ENCODE results near the gene MYOCOS.
"Not testable (repeated sequence)": the region's sequence is repeated elsewhere in the genome, so short reads cannot be mapped to it uniquely, and the experiment has no call there.

Gene MYOCOS, protein sequence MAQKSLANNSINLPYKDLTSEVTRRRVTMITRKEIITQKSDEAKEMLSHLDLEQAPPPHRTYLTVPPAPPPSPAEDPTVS

DNA sequence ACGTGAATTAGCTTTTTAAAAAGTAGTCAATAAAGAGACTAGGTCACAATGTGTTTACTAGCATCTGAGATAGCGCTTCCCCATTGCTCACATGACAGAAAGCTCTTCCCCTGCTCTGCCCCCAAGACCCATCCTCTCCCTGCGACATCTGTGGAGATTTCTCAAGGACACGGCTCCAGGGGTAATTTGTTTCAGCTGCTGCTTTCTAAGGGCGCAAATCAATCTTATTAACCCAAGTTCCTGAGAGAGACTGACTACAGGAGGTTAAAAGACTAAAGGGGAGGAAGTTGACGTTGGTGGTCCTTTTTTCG lies at the start of gene MYOCOS:
MYOCOS (plus strand) TSS at position 92 of the 311 bp plus-strand sequence. CDS start 1,641 bp downstream, outside the sequence.
- DNase-seq (ENCODE audit: low spot score): no peak

DNA sequence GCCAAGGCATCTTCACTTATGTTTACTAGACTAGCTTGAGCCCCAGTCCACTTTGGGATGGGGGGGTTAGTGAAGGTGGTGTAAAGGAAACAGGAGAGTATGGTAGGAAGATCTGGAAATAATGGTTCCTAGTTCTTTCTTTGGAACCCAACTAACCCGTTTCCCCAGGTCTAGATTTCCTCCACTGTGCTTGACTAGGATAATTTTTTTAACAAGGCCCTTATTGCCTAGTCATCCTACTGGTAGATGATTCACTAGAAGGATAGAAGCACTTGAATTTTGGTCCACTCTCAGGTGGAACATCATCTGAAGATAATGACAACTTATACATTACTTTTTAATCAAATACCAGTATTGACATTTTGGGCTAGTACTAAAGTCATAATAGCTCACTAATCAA lies 45.9 kb upstream of the MYOCOS start:
- no peak for DNase-seq (ENCODE audit: low spot score)

DNA sequence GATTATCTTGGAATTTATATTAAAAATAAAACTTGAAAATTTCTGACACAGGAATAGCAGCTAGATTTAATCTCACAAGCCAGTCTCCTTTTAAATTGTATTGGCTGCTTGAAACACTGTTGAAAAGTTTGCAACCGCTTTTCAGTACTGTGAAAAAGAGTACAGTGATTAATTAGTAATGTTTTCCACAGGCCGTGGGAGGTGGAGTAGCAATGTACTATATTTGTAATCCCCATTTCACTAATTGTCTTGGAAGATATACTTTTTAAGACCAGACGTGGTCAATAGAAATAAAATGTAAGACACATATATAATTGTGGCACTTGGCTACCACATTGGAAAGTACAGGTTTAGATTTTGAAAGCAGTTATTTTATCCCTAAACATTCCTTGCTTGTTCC lies 40.8 kb upstream of the MYOCOS start:
- no peak for DNase-seq (ENCODE audit: low spot score)

DNA sequence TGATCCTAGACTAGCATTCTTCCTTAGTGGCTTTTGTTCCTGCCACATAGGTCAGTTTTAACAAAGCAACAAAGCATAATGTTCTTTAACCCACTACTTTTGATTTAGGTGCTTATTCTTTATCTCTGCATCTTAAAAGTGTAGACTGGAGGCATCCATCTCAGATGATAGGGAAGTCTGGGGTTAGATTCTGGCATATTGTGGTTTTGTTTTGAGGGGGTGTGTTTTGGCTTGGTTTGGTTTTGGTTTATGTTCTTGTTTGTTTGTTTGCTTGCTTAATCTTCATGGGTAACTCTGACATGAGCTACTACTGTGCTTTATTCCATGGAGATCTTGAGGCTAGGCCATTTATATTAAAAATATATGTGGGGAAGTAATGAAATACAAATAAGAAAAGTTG lies 40.3 kb upstream of the MYOCOS start:
- DNase-seq (ENCODE audit: low spot score): no peak

DNA sequence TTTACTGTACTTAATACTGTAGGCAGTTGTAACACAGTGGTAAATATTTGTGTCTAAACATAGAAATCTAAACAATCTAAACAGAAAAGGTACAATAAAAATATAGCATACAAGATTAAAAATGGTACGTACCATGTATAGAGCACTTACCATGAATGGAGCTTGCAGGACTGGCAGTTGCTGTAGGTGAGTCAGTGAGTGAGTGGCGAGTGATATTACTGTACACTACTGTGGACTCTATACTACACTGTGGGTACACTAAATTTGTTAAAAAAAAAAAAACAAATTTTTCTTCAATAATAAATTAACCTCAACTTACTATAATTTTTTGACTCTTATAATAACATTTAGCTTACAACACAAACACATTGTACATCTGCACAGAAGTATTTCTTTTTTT lies 39.5 kb upstream of the MYOCOS start:
- no peak for DNase-seq (ENCODE audit: low spot score)

DNA sequence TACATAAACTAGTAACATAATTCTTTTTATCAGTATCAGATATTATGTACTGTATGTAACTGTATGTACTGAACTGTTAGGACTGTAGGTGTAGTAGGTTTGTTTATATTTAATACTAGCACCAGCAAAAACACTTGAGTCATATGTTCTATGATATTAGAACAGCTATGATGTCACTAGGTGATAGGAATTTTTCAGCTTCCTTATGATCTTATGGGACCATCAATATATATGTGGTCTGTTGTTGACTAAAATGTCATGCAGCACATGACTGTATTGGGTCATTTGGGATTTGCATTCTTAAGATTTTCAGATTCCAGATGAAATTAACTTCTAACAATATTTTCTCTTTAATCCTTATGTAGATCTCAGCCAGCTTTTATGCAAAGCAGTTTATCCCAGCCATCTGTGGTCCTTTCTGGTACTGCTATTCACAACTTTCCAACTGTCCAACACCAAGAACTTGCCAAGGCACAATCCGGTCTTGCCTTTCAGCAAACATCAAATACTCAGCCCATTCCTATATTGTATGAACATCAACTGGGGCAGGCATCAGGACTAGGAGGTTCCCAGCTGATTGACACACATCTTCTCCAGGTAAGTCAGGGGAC lies 38.3 kb upstream of the MYOCOS start:
- no peak for DNase-seq (ENCODE audit: low spot score)

DNA sequence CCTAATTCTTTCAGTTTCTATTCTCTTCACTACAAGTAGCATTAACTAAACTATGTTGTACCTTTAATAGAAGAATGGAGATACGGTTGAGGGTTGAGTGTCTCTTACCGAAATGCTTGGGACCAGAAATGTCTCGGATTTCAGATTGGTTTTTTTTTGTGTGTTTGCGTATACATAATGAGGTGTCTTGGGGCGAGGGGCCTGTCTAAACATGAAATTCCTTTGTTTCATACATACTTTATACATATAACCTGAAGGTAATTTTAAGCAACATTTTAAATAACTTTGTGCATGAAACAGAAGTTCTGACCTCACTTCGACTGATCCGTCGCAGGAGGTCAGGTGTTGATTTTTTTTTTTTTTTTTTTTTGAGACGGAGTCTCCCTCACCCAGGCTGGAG lies 36.3 kb upstream of the MYOCOS start:
- DNase-seq (ENCODE audit: low spot score): no peak

DNA sequence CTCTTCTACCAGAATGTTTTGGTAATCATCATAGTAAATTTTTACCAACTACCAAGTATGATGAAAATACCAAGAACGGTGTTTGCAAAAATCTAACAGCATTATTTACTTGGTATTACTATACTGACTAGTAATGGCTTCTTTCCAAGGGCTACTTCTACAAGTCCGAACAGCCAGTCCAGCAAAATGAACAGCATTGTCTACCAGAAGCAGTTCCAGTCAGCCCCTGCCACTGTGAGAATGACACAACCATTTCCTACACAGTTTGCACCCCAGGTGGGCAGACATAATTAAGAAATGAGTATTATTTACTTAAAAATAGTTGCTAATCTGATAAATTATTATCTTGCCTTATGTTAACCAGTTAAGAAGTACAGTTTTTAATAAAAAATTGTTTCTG lies 33.8 kb upstream of the MYOCOS start:
- no peak for DNase-seq (ENCODE audit: low spot score)

DNA sequence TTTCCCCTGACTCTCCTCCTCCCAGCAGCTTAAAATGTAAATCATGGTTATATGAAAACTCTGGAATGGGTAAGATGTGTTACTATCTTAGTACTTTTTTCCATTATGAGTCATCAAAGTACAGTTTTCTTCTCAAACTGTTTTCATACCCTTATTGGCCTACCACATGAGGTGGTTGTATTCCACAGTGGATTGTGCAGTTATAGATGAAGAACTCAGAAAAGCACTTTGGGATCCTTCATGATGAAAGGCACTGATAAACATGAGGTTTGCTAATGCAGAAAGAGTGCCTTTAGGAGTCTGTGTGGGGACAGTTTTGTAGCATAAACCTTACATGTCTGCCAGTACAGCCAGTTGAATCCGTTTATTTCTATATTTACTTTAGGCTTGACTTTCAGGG lies 32.0 kb upstream of the MYOCOS start:
- DNase-seq (ENCODE audit: low spot score): no peak

DNA sequence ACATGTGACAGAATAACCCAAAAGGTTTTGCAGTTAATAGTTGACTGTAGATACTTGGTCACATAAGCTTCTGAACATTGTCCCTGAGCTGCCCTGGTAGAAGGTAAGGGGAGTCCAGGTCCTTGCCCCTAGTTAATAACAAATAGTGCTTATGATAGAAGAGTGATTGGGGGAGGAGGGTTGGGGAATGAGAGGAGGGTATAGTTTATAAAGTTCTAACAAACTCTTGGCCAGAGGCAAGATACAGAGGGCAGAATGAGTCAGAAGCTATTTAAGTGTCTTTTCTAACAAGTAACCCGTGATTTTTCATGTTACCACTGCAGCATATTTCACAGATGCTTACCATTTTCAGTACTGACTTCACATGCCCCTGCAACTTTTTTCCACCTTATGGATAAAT lies 26.7 kb upstream of the MYOCOS start:
- no peak for DNase-seq (ENCODE audit: low spot score)

DNA sequence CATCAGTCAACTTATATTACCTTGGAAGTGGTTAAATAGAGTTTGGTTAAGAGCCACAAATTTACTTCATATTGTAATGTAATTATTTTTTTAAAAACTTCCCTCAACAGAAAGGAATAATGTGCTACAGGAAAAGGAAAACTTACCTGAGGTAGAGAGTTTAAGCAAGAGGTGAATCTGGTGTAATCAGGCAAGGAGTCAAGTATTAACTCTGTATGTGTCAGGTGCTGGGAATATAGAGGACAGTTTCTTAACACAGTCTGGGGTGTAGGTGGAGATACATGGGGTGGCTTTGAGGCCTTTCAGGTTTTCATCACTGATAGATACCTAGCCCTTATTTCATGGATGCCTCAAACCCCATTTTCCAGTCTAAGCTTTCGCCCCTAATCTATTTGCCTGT lies 25.9 kb upstream of the MYOCOS start:
- no peak for DNase-seq (ENCODE audit: low spot score)

DNA sequence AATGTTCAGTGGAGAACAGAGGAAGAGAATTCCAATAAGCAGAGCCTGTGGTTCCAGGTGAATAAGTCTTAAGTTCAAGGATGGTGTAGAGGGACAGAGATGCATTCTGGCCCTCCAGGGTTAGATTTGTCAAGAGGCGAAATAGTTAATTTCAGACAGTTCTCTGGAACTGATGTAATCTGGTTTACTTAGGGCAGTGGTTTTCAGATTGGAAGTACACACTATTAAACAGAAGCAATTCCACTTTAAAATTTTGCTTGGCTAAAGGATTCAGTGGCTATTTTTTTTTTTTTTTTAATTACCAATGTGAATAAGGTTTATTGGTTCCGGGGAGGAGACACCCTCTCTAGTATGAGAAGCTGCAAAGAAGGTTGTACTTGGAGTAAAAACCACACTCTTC lies 25.3 kb upstream of the MYOCOS start:
- no peak for DNase-seq (ENCODE audit: low spot score)

DNA sequence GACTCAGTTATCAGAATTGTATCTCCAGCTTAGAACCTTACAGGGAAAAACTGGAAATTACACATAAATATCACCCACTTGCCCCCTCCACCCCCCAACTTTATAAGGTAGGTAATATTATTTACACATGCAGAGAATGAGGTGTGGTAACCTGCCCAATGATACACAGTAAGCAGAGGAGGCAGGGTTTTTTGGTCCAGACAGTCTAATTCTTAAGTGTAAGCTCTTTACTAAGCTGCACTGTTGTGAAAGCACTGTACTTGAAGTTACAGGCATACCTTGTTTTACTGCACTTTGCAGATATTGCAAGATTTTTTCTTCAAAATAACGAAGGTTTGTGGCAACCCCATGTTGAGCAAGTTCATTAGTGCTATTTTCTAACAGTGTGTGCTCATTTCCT lies 24.8 kb upstream of the MYOCOS start:
- DNase-seq (ENCODE audit: low spot score): no peak

DNA sequence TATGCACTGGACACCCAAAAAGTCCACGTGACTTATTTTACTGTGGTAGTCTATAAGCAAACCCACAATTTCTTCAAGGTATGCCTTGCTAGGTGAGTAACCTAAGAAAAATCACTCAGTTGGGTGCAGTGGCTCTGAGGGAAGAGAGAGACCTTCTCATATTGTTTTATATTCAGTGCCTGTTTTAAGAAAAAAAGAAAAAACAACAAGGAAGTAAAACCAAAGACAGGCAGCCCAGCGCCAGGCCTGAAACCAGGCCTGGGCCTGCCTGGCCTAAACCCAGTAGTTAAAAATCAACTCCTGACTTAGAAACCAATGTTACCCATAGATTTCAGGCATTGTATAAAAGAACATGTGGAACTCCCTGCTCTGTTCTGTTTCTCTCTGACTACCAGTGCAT lies 21.7 kb upstream of the MYOCOS start:
- not testable (repeated sequence) for DNase-seq (ENCODE audit: low spot score)

DNA sequence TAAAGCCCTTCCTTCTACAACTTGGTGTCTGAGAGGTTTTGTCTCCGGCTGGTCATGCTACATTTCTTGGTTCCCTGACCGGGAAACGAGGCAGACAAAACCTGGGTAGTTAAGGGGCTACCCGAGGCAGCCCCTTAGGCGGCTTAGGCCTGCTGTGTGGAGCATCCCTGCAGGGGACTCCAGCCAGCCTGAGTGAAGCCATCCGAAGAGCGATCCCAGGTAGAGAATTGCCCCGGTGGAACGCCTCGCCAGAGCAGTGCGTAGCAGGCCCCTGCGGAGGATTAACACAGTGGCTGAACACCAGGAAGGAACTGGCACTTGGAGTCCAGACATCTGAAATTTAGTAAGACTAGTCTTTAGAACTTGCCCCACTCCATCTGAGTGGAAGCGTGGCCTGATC lies 21.2 kb upstream of the MYOCOS start:
- DNase-seq (ENCODE audit: low spot score): no peak

DNA sequence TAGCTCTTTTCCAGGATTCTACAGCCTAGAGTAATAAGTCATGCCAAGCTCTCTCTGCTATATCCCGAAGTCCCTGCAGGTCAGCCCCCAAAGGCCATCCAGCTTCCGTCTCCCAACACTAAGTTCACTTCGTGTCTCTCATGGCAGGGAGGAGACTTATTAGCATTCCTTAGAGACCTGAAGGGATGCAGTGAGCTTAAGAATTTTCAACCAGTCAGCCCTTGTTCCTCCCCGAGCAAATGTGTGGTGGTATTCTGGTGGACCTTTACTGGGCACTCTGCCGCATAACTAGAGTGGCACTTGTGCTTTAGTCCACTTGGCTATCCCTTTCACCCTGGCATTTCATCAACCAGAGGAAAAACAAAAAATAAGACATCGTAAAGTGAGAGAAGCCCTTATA lies 19.0 kb upstream of the MYOCOS start:
- not testable (repeated sequence) for DNase-seq (ENCODE audit: low spot score)

DNA sequence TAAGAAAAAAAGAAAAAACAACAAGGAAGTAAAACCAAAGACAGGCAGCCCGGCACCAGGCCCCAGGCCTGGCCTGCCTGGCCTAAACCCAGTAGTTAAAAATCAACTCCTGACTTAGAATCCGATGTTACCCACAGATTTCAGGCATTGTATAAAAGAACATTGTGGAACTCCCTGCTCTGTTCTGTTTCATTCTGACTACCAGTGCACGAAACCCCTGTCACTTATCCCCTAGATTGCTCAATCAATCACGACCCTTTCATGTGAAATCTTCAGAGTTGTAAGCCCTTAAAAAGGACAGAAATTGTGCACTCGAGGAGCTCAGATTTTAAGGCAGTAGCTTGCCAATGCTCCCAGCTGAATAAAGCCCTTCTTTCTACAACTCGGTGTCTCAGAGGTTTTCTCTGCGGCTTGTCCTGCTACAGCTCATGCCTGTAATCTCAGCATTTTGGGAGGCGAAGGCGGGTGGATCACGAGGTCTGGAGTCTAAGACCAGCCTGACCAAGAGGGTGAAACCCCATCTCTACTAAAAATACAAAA lies 15.6 kb upstream of the MYOCOS start:
- no peak for DNase-seq (ENCODE audit: low spot score)

DNA sequence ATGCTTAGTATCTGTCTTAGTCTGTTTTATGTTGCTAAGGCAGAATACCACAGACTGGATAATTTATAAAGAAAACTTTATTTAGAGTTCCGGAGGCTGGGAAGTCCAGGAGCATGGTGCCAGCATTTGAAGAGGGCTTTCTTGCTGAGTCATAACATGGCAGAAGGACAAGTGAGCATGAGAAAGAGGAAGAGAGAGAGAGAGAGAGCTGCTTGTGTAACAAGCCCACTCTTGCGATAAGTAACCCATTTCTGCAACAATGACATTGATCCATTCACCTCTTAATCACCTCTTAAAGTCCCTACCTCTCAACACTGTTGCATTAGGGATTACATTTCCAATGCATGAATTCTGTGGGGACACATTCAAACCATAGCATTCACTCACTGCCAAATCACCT lies 11.7 kb upstream of the MYOCOS start:
- DNase-seq (ENCODE audit: low spot score): no peak

DNA sequence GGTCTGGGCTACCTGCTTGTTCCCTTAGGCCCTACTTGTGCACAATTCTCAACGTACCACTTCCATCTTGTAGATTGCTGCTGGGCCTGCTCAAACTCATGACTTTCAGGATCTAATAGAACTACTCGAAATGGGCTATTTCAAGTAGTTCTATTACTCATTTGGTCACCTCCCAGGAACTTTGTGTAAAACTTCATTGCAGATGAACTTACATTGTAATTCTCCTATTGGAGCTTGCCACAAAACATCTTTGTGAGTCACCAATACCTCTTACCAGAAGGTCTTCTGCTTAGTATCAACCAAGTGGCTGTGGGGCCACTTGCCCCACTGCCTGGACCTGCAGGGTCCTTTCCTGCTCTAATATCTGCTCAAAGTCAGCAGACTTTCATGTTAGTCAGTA lies 10.7 kb upstream of the MYOCOS start:
- DNase-seq (ENCODE audit: low spot score): no peak

DNA sequence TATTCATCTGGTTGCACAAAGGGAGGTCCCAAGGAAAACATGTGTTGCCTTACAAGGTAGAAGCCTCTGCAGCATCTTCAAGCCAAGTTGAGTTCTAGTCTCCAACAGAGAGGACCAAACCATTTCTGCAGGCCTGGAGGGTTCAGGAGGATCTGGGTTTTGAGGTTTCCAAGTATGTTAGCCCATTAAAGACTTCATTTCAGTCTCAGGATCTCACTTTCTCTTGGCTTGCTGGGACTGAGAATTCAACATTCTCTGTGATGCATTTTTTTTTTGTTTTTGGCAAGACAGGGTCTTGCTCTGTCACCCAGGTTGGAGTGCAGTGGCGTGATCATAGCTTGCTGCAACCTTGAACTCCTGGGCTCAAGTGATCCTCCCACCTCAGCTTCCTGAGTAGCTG lies 8.8 kb upstream of the MYOCOS start:
- DNase-seq (ENCODE audit: low spot score): no peak

DNA sequence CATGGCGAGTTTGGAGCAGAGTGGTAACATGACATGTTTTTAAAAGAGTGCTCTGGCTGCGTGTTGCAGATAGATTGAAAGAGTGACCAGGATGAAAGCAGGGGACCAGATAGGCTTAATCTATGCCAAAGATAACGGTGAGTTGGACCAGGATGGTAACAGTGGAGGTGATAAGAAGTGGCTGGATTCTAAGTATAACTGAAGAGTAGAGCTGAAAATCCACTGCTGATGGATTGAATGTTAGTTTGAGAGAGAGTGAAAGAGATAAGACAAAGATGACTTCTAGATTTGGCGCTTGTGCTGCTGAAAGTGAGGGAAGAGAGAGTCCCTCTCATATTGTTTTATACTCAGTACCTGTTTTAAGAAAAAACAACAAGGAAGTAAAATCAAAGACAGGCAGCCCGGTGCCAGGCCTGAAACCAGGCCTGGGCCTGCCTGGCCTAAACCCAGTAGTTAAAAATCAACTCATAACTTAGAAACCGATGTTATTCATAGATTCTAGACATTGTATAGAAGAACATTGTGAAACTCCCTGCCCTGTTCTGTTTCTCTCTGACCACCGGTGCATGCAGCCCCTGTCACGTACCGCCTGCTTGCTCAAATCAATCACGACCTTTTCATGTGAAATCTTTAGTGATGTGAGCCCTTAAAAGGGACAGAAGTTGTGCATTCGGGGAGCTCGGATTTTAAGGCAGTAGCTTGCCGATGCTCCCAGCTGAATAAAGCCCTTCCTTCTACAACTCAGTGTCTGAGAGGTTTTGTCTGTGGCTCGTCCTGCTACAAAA lies 6.7 kb upstream of the MYOCOS start:
- not testable (repeated sequence) for DNase-seq (ENCODE audit: low spot score)

DNA sequence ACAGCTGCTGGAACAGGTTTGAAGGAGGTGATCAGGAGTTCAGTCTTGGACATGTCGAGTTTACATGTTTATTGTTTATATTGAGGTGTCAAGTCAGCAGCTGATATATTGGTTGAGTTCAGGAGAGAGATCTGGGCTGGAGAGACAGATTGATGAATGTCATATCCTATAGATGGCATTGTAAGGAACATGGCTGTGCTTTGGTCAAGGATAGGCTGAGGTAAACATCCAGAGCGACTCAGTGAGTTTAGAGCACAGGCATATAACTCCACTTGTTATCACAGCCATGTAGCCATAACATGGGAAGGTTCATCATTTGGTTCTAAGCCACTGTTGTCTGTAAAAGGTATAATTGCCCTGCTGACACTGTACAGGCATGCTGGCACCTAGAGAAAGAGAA lies 5.5 kb upstream of the MYOCOS start:
- no peak for DNase-seq (ENCODE audit: low spot score)

DNA sequence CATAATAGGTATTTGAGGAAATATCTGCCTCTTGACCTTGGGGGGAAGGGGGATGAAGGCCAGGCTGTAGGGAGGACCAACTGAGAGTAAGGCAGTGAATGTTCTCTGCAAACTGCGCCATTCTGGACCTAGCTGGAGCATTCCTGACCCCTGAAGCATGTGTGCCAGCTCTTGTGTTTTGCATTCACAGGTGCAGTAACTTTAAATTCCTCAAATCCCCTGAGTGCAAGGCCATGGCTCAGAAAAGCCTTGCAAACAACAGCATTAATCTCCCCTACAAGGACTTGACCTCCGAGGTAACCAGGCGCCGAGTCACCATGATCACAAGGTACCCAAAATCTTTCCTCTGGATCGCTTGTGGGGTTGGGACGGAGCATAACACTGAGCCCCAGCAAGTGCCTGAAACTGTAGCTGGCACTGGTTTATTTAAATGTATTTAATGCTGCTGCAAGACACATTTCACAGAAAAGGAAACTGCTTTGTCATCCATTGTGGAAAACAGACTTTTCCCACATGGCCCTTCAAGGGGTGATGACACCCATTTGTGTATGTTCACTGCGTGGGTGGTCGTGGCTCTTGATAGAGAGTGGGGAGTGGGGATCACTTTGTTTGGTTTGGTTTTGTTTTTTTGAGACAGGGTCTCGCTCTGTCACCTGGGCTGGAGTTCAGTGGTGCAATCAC lies 1.7 kb downstream of the MYOCOS start:
- no peak for DNase-seq (ENCODE audit: low spot score)

All from hematopoietic multipotent progenitor cell treated with erythropoietin and hydrocortisone succinate and interleukin-3 and kit ligand, for 17 days (in vitro differentiated cells).